Osteoblast (primary cell): ENCODE data around the gene C2. TPM values are rescaled to one million over a fixed set of nuclear protein-coding genes. Genes with fewer than 3 reads are reported as not detected.

Source experiments
- DNase-seq: peaks from one replicate; pipeline ENCODE4 v3.0.0; 2011; ENCODE audit warnings: low spot score, mixed read lengths; ENCODE audit not compliant: insufficient read length; ENCODE audit errors: missing footprints
- H2AFZ ChIP-seq: 2 replicates; pipeline ENCODE4 v1.6.0; 2011; ENCODE audit warnings: mild to moderate bottlenecking, low read length
- H3K27ac ChIP-seq: 2 replicates; pipeline ENCODE4 v1.5.1; 2011; ENCODE audit warnings: mild to moderate bottlenecking, low read depth, low read length, moderate library complexity
- H3K27me3 ChIP-seq: 2 replicates; pipeline ENCODE4 v1.6.0; 2012; ENCODE audit warnings: mild to moderate bottlenecking, control low read depth, inconsistent platforms, low read length, moderate library complexity; ENCODE audit not compliant: insufficient read depth
- H3K36me3 ChIP-seq: 2 replicates; pipeline ENCODE4 v1.5.1; 2011; ENCODE audit warnings: mild to moderate bottlenecking, low read length, control low read depth, moderate library complexity; ENCODE audit not compliant: insufficient read depth
- H3K4me1 ChIP-seq: 2 replicates; pipeline ENCODE4 v1.5.1; 2011; ENCODE audit warnings: mild to moderate bottlenecking, low read length, control low read depth, moderate library complexity; ENCODE audit not compliant: insufficient read depth
- H3K4me2 ChIP-seq: 2 replicates; pipeline ENCODE4 v1.6.0; 2011; ENCODE audit warnings: mild to moderate bottlenecking, low read length; ENCODE audit not compliant: insufficient read depth
- H3K4me3 ChIP-seq: fragments of 200-600 bp; sonication (generic); 3 replicates; pipeline ENCODE4 v1.5.1; 2012; ENCODE audit warnings: mild to moderate bottlenecking, low read length, inconsistent platforms; ENCODE audit not compliant: insufficient read depth
- H3K79me2 ChIP-seq: 2 replicates; pipeline ENCODE4 v1.6.0; 2012; ENCODE audit warnings: mild to moderate bottlenecking, low read length, control low read depth, inconsistent platforms; ENCODE audit not compliant: insufficient read depth
- H3K9me3 ChIP-seq: 2 replicates; pipeline ENCODE4 v1.5.1; 2011; ENCODE audit warnings: low read depth, low read length, control low read depth
- H4K20me1 ChIP-seq: 2 replicates; pipeline ENCODE4 v1.6.0; 2012; ENCODE audit warnings: mild to moderate bottlenecking, low read length, control low read depth; ENCODE audit not compliant: insufficient read depth
- CTCF ChIP-seq: IDR thresholded peaks from 2 replicates; pipeline ENCODE4 v1.5.1; 2011; ENCODE audit warnings: mild to moderate bottlenecking, low read depth, low read length, moderate library complexity; ENCODE audit errors: extremely low read depth
- total RNA-seq: library from RNA; depleted of rRNA; stranded (reverse); fragments of >200 nt; gene quantifications from 2 replicates; pipeline ENCODE4 v1.2.3, GENCODE V29; 2012

C2 gene
- total RNA-seq, 1 donor = 12.7 TPM

GRCh38 chr6:31945507-31946369 lies 18.2 kb downstream of the C2 start, which contains the start of gene CFB:
Gene CFB (plus strand): TSS chr6:31946095. CDS start chr6:31946222, 127 bp downstream.
- Histone ChIP-seq H3K4me1 (peaks cover 23% of the 10 kb centered on the region), H4K20me1 (no peaks in the 10 kb centered on the region), H3K4me3 (peak within 1 kb of the TSS; percentile 68), H3K27me3 (peaks cover 5% of the 10 kb centered on the region), H2AFZ (peak within 1 kb of the TSS; percentile 87), H3K27ac (peak within 1 kb of the TSS; percentile 81), H3K79me2 (no peaks in the 10 kb centered on the region), H3K36me3 (no peaks in the 10 kb centered on the region), H3K9me3 (no peaks in the 10 kb centered on the region), H3K4me2 (peak within 1 kb of the TSS; percentile 94)
- peak; percentile 97 for DNase-seq
- no peak for TF ChIP-seq CTCF

- Histone ChIP-seq H3K36me3 (peaks cover 5% of the 10 kb centered on the region), H3K27me3 (peaks cover 5% of the 10 kb centered on the region), H3K4me2 (peak overlapping the region; percentile 94), H2AFZ (peak overlapping the region; percentile 87), H3K27ac (peak overlapping the region; percentile 81), H3K4me1 (peaks cover 23% of the 10 kb centered on the region), H3K4me3 (peak overlapping the region; percentile 68), H4K20me1 (no peaks in the 10 kb centered on the region), H3K9me3 (no peaks in the 10 kb centered on the region), H3K79me2 (no peaks in the 10 kb centered on the region)
- DNase-seq = peak; percentile 45
- TF ChIP-seq CTCF = no peak
Observed at GRCh38 chr6:31946370-31946885, 18.9 kb downstream of the C2 start.

- Histone ChIP-seq H2AFZ (no peak overlapping the region), H3K4me2 (no peak overlapping the region), H3K4me1 (peaks cover 23% of the 10 kb centered on the region), H3K79me2 (no peaks in the 10 kb centered on the region), H3K27me3 (peaks cover 5% of the 10 kb centered on the region), H3K9me3 (no peaks in the 10 kb centered on the region), H4K20me1 (no peaks in the 10 kb centered on the region), H3K36me3 (peaks cover 12% of the 10 kb centered on the region), H3K4me3 (no peak overlapping the region), H3K27ac (no peak overlapping the region)
- TF ChIP-seq CTCF = no peak
- DNase-seq = no peak
Observed at GRCh38 chr6:31947070-31947675, 19.7 kb downstream of the C2 start.

- peaks cover 17% of the 10 kb centered on the region for H3K36me3 ChIP-seq
- H3K4me1 ChIP-seq = peaks cover 23% of the 10 kb centered on the region
- H3K27ac ChIP-seq = no peak overlapping the region
- H4K20me1 ChIP-seq = no peaks in the 10 kb centered on the region
- H3K27me3 ChIP-seq = peaks cover 5% of the 10 kb centered on the region
- H3K4me3 ChIP-seq = no peak overlapping the region
- no peak for DNase-seq
- no peaks in the 10 kb centered on the region for H3K9me3 ChIP-seq
- no peak overlapping the region for H2AFZ ChIP-seq
- TF ChIP-seq CTCF = no peak
- no peaks in the 10 kb centered on the region for H3K79me2 ChIP-seq
- H3K4me2 ChIP-seq = no peak overlapping the region
Observed at GRCh38 chr6:31947864-31948263, 20.3 kb downstream of the C2 start.
